HG03196 (cell line): Measurements from ENCODE around the gene NPIPB13.
"Not testable (repeated sequence)": the region's sequence is repeated elsewhere in the genome, so short reads cannot be mapped to it uniquely, and the experiment has no call there.

Experiments used
- ATAC-seq: cut with Tn5 transposase; IDR thresholded peaks from one replicate; pipeline ENCODE4 v1.9.1; 2021; ENCODE audit not compliant: unreplicated experiment

Gene NPIPB13

GRCh38 chr16:30248379-30248778, at the start of gene NPIPB13:
NPIPB13 (minus strand) TSS chr16:30248479; CDS start chr16:30245573, 2,906 bp downstream.
- ATAC-seq: not testable (repeated sequence)

GRCh38 chr16:30282357-30282756, 34.1 kb upstream of the NPIPB13 start:
- ATAC-seq: not testable (repeated sequence)

GRCh38 chr16:30278523-30278922, 30.2 kb upstream of the NPIPB13 start:
- not testable (repeated sequence) for ATAC-seq

GRCh38 chr16:30217082-30217481, 31.2 kb downstream of the NPIPB13 start:
- ATAC-seq: not testable (repeated sequence)

GRCh38 chr16:30211414-30211813, 36.9 kb downstream of the NPIPB13 start:
- ATAC-seq: not testable (repeated sequence)

- not testable (repeated sequence) for ATAC-seq
Observed at GRCh38 chr16:30209032-30209431, 39.2 kb downstream of the NPIPB13 start.

- not testable (repeated sequence) for ATAC-seq
Observed at GRCh38 chr16:30207063-30207704, 41.1 kb downstream of the NPIPB13 start.

- ATAC-seq: not testable (repeated sequence)
Observed at GRCh38 chr16:30206252-30206651, 42.0 kb downstream of the NPIPB13 start.

GRCh38 chr16:30205541-30206236, 42.6 kb downstream of the NPIPB13 start:
- ATAC-seq: not testable (repeated sequence)

- not testable (repeated sequence) for ATAC-seq
Observed at GRCh38 chr16:30199608-30200343, 48.5 kb downstream of the NPIPB13 start.

GRCh38 chr16:30199049-30199448, 49.2 kb downstream of the NPIPB13 start, which contains the start of gene SULT1A3:
SULT1A3 (plus strand) TSS chr16:30199255; CDS start chr16:30200729, 1,474 bp downstream.
- ATAC-seq: not testable (repeated sequence)
